Peyer's patch (tissue), 4 donors: ENCODE data around the gene RNPEP.

Experiments
- POLR2A ChIP-seq, 2 donors: fragments of 450-650 bp; IDR thresholded peaks; one replicate each; pipeline ENCODE4 v1.5.1; 2017; ENCODE audit warnings: antibody characterized with exemption in 2 of 2, mild to moderate bottlenecking in 2 of 2, moderate library complexity in 2 of 2
- TF ChIP-seq, protein P1 (sequence below), 6 experiments: fragments of 450-650 bp in 4 of 6; fragments of 200-600 bp in 2 of 6; sonication (generic) in 1 of 6; IDR thresholded peaks; one replicate each; pipeline ENCODE4 v1.5.1; 2017 to 2019; ENCODE audit warnings: antibody characterized with exemption in 6 of 6, mild to moderate bottlenecking in 3 of 6, moderate library complexity in 1 of 6

DNA sequence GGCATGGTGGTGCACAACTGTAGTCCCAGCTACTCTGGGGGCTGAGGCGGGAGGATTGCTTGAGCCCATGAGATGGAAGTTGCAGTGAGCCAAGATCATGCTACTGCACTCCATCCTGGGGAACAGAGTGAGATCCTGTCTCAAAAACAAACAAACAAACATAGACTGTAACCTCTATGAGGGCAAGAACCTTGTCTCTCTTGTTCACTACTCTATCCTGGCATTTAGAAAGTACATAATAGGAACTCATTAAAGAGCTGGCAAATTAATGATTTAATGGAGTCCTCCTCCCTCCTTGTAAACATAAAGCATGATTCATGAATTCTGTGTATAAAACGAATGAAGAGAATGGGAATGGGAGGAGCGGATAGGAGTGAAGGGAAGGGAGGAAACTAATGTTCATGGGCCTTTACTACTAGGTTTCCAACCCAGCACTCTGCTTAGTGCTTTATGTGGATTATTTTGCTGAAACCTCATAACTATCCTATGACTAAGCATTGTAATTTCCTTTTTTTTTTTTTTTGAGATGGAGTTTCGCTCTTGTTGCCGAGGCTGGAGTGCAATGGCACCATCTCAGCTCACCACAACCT lies 44.7 kb upstream of the RNPEP start:
- TF ChIP-seq, protein P1, sequence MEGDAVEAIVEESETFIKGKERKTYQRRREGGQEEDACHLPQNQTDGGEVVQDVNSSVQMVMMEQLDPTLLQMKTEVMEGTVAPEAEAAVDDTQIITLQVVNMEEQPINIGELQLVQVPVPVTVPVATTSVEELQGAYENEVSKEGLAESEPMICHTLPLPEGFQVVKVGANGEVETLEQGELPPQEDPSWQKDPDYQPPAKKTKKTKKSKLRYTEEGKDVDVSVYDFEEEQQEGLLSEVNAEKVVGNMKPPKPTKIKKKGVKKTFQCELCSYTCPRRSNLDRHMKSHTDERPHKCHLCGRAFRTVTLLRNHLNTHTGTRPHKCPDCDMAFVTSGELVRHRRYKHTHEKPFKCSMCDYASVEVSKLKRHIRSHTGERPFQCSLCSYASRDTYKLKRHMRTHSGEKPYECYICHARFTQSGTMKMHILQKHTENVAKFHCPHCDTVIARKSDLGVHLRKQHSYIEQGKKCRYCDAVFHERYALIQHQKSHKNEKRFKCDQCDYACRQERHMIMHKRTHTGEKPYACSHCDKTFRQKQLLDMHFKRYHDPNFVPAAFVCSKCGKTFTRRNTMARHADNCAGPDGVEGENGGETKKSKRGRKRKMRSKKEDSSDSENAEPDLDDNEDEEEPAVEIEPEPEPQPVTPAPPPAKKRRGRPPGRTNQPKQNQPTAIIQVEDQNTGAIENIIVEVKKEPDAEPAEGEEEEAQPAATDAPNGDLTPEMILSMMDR (IDR thresholded peaks at IDR 0.05): no peak
- no peak for TF ChIP-seq POLR2A (IDR thresholded peaks at IDR 0.05)
